ENCODE measurements around the gene DDIT3. TPM values are rescaled to one million over a fixed set of nuclear protein-coding genes. Genes with fewer than 3 reads are reported as not detected.
A peak's percentile ranks its signal among the peaks of the same experiment; 100 is the strongest.

DDIT3 gene
- total RNA-seq (2021) = 12.8 and 14.1 TPM in 2 replicates
- long read RNA-seq, transcript DDIT3-201 (4 exons, 906 nt) = major isoform, 10 of 16 reads
- long read RNA-seq, partial matches to known transcripts = 0 of 16 reads
- long read RNA-seq, other reads (novel, unspliced or antisense) = 2 of 16 reads

- peak within 1 kb of the TSS; percentile 93 to 96 for H3K4me3 Mint-ChIP-seq
- Histone ChIP-seq H3K27ac (ENCODE audit: insufficient read length, low read depth, low read length) (peak within 1 kb of the TSS; percentile 90), H4K91ac (ENCODE audit: insufficient read length, low read depth, low read length) (no peak within 1 kb of the TSS), H2BK15ac (ENCODE audit: low read depth, low read length) (no peak within 1 kb of the TSS), H3K23me2 (ENCODE audit: insufficient read length, low read depth, low read length, poor library complexity, severe bottlenecking) (peaks cover 22% of the 10 kb centered on the region), H3K18ac (ENCODE audit: insufficient read length, low read depth, low read length) (peak within 1 kb of the TSS; percentile 88), H3K79me1 (ENCODE audit: insufficient read depth, low read depth, low read length, poor library complexity, severe bottlenecking) (no peaks in the 10 kb centered on the region), H3K56ac (ENCODE audit: insufficient read length, low read depth, low read length) (peak within 1 kb of the TSS; percentile 31), H2AK5ac (ENCODE audit: insufficient read length, low read length) (no peak within 1 kb of the TSS), H3K9me3 (ENCODE audit: control insufficient read depth, low read depth, low read length) (no peaks in the 10 kb centered on the region), H2BK20ac (ENCODE audit: low read depth, low read length, poor library complexity, severe bottlenecking) (no peak within 1 kb of the TSS), H2BK12ac (ENCODE audit: insufficient read length, low read depth, low read length) (no peak within 1 kb of the TSS), H3K23ac (ENCODE audit: insufficient read length, low read depth, low read length) (no peak within 1 kb of the TSS), H3K14ac (ENCODE audit: insufficient read depth, low read length) (peak within 1 kb of the TSS; percentile 93), H3K27me3 (ENCODE audit: insufficient read depth, low read length) (no peaks in the 10 kb centered on the region), H2BK5ac (ENCODE audit: insufficient read length, low read length) (no peak within 1 kb of the TSS), H4K8ac (replicated peaks; ENCODE audit: insufficient read length, low read depth, low read length) (no peak within 1 kb of the TSS), H2AFZ (ENCODE audit: low read length) (no peak within 1 kb of the TSS), H3K4ac (ENCODE audit: low read depth, low read length) (no peak within 1 kb of the TSS), H3K4me2 (ENCODE audit: insufficient read depth, insufficient read length, low read length) (peak within 1 kb of the TSS; percentile 87), H3K9ac (ENCODE audit: extremely low read depth, insufficient read length, low read length) (peak within 1 kb of the TSS; percentile 94), H3K79me2 (ENCODE audit: insufficient read depth, low read length) (0 out of 2 replicates have a peak, but pooled peaks cover under 1% of the 10 kb centered on the region), H2BK120ac (ENCODE audit: low read depth, low read length, poor library complexity, severe bottlenecking) (no peak within 1 kb of the TSS), H4K20me1 (ENCODE audit: control insufficient read depth, insufficient read depth, insufficient read length) (no peaks in the 10 kb centered on the region), H4K5ac (ENCODE audit: insufficient read length, low read depth, low read length) (peak within 1 kb of the TSS; percentile 63), H3T11ph (ENCODE audit: low read length) (no peak within 1 kb of the TSS), H3K4me1 (ENCODE audit: insufficient read depth, low read length) (peaks cover 3% of the 10 kb centered on the region; the same call in 1 of the 2 replicates)
- H3K4me1 Mint-ChIP-seq = peaks cover 37 to 48% of the 10 kb centered on the region in 2 experiments
- DNase-seq = peak; percentile 100
- H3K27ac Mint-ChIP-seq = peak within 1 kb of the TSS; percentile 92 to 99 (median 98)
- no peaks in the 10 kb centered on the region for H3K9me3 Mint-ChIP-seq
- no peaks in the 10 kb centered on the region; the same call in 1 of the 2 replicates for H3K27me3 Mint-ChIP-seq (ENCODE audit: low read depth)
- peaks cover 34 to 53% (median 53%) of the 10 kb centered on the region in 3 experiments for H3K36me3 Mint-ChIP-seq (ENCODE audit: insufficient read depth in 1 of 3, low read depth in 3 of 3)
- WGBS (ENCODE audit: extremely low coverage, insufficient read length, low lambda C conversion rate) = no CpG with 5 or more reads among the region's 52 CpGs
- TF ChIP-seq CTCF (conservative IDR thresholded peaks at IDR 0.05) = no peak
These were observed at the start of gene DDIT3 for GRCh38 chr12:57520053-57520818. DDIT3 (minus strand) TSS chr12:57520514; CDS start chr12:57517406, 3,108 bp downstream.

Measured in H9 (cell line).